HG02943 (cell line): ENCODE results near the gene ZBTB40.

ENCODE experiments used
- ATAC-seq: cut with Tn5 transposase; IDR thresholded peaks from one replicate; pipeline ENCODE4 v1.9.1; 2021; ENCODE audit warnings: mild to moderate bottlenecking, low read depth, moderate library complexity; ENCODE audit not compliant: unreplicated experiment

Gene ZBTB40

DNA sequence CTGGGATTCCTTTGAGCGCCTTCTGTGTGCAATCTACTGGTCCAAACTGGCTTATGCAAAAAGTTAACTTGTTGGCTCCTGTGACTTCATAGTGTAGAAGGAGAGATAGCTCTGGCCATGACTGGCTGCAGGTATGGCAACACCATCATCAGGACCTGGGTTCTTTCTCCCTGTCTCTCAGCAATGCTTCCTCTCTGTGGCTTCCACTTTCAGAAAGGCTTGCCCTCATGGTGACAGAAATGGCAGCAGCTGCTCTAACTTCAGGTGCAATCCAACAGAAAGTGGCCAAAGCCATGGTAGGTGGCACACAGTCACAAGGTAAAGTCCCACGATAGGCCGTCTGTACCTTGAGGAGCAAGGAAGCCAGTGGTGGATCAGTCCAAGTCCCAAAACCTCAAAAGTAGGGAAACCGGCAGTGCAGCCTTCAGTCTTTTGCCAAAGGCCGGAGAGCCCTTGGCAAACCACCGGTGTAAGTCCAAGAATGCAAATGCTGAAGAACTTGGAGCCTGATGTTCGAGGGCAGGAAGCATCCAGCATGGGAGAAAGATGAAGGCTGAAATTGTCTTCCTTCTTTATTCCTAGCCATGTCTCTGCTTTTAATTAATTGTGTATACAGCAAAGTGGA is 45.0 kb downstream of the ZBTB40 start:
- no peak for ATAC-seq

DNA sequence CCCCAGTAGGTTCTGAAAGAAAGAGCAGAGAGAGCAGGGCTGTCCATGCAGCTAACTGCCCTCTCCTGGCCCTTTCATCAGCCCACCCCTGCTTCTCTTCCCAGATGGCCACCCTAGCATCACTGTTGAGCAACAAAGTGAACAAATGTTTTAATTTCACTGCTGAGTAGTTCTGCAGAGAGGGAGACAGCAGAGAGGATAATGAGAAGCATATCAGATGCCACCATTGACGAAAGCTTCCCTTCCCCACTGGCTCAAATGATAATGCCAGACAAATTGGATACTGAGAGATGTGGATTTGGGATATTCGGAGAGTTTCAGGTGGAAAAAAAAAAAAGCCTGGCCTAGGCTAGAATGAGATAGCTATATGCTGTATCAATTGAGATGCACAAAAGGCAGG is 46.8 kb downstream of the ZBTB40 start:
- no peak for ATAC-seq

DNA sequence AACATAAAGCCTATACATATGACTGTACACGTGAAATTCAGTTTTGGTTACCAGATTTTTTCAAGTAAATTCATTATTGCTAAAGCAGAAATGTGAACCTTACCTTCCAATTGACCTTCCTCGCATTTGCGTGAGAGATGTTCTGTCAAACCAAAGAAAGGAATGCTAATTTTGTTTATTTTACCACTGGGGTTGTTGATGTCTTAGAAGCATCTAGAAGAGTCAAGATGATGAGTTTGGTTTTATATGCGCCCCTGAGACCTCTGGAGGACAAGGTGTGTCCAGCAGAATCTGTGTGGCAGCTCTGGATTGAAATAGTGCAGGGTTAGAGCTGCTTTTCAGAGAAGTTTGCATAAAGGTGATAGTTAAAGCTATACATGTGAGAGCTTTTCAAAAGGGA is 48.4 kb downstream of the ZBTB40 start:
- ATAC-seq = no peak

DNA sequence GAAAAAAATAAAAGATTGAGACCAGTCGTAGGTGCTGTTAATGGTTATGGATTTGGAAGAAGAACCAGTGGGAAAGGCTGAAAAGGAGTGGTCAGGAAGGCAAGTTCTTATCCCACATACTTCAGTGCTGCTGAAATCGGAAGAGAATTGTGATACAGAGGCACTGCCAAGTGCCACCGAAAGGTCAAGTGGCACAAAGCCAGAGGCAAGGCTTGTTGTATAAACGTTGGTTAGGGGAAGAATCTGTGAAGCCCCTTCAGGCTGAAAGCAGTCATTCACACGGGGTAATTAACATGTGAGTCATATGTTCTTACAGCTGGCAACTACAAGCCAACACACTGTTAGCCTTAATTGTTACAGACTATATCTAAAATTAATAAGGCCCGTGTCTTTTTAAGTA is 48.8 kb downstream of the ZBTB40 start:
- ATAC-seq = no peak

DNA sequence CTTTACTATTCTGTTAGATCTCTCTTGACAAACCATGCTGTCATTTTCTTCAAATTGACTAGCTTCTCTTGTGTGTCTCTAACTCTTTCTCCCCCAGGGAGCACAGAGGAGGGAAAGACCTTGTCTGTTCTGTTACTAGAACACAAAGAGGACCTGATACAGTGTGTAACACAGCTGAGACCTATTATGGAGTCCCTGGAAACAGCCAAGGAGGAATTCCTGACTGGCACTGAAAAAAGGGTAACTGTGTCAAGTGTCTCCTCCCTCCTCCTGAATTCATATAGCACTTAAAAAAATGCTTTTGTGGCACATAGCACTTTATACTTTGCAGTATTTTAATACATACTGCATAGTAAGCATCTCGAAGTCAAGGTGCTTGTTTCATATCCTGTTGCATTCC is 50.6 kb downstream of the ZBTB40 start:
- no peak for ATAC-seq

DNA sequence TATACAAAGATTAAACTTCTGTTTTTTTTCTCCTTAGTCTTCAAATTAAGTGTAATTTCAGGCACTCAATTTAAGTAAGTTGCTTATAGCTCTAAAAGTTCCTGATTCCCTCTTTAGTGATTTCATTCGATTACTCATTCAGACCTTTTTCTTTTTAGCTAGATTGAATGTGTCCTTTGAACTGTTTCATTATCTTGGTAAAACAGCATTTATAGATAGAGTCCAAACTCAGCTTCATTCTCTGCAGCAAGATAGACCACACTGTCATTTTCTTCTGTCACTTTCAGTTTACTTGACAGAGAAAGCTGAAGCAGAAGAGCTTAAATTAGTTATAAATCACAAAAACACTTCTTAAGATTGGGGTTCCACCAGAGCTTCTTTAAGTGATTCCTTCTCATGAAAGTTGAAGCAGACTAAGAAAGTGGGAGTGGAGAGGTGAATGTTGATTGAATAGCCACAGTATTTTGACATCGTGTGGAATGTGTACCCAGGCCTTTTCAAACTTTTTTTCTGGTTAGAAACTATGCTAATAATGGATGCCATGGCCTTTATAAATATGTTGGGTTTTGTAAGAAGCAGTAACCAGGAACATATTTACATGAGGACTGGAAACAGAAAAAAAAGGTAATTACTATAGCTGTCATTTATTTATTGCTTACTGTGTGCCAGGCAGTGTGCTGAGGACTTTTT is 52.2 kb downstream of the ZBTB40 start:
- ATAC-seq = no peak

DNA sequence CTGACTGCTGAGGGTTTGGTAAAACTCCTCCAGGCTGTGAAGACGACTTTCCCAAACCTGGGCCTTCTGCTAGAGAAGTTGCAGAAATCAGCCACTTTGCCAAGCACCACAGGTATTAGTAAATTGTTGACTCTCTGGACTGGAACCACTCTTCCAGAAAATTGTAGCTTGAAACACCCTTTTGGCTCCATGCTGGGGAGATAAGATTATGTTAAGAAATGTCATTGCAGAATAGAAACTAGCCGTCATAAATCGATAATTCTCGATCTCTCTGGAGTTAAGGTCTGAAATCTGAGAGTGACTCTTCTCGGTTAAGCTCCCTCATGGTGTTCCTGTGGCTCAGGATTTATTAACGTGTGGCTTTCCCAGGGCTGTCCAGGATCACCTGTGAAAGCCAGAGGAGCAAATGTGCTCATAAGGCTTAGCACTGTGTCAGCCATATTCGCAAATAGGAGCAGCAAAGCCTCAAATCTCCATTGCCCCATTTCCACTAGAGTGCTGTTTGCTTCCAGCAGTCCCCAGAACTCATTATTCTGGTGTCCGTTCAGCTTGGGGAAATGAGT is 54.6 kb downstream of the ZBTB40 start:
- no peak for ATAC-seq

DNA sequence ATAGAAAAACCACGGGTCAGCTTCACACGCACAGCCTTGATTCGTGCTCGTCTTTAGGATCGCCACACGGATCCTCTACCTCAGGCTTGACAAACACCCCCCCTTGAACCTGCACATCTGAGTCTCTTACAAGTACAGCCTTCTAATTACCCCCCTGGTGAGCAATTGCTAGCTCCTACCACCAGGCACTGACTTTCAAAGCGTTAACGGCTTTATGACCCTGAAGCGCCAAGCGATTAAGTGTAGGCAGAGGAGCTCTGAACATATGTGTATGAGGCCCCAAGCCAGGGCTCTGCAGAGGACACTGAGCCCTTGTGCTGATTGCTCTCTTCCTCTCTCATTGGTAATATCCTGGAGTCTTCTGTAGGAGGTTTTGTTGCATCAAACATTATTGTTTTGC is 55.9 kb downstream of the ZBTB40 start:
- ATAC-seq = no peak

DNA sequence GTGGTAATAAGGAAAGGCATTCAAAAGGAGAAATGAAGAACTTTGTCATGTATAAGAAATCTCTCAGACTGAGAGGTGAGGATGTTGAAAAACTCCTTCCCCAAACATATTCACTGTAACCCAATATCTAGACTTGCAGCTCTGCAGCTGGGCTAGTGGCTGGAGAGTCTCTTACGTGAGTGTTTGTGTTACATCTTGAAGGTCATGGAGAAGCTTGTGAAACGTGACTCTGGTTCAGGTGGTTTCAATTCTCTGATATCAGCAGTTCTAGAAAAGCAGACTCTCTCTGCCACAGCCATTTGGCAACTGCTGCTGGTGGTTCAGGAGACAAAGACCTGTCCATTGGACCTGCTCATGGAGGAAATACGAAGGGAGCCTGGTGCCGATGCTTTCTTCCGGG is 56.7 kb downstream of the ZBTB40 start:
- no peak for ATAC-seq

DNA sequence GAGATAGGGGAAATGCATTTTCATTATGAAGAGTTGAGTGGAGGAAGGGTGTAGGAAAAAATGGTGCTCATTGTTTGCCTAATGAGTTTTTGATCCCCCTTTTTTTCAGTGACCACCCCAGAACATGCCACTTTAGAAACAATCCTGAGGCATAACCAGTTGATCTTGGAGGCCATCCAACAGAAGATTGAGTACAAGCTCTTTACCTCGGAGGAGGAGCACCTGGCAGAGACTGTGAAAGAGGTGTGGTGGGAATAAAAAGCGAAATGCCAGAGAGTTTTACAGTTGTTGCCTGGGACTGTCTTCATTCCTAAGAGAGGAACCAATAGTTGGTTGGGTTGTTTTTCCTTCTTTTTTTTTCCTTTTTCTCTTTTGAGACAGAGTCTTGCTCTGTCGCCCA is 57.3 kb downstream of the ZBTB40 start:
- no peak for ATAC-seq

DNA sequence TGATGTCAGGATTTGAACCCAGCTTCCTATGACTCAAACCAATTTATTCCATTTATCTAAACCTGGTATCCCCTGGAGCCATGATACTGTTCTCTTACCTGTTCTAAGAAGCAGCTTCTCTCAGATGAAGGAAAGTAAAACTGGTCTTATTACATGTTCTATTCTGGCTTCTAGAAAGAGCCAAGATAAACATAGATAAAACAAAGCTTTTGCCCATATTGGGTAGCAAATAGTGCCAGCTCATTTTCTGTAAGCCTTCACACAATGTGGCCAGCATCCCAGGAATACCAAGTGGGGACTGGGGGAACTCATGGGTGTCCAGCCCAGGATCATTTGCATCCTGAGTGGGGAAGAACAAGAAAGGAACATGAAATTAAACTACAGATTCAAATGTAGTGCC is 58.2 kb downstream of the ZBTB40 start:
- ATAC-seq = no peak

DNA sequence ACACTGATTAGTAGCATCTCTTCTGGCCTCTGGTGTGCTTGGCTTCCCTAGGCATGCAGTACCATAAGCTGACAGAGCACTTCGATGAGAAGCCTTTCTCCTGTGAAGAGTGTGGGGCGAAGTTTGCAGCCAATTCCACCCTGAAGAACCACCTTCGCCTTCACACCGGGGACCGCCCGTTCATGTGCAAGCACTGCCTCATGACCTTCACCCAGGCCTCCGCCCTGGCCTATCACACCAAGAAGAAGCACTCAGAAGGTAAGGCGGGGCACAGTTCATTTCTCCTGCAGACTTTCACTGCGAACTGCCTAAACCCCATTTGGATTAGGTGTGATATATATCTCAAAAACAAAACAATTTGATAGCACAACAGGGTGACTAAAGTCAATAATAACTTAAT is 61.2 kb downstream of the ZBTB40 start:
- no peak for ATAC-seq

DNA sequence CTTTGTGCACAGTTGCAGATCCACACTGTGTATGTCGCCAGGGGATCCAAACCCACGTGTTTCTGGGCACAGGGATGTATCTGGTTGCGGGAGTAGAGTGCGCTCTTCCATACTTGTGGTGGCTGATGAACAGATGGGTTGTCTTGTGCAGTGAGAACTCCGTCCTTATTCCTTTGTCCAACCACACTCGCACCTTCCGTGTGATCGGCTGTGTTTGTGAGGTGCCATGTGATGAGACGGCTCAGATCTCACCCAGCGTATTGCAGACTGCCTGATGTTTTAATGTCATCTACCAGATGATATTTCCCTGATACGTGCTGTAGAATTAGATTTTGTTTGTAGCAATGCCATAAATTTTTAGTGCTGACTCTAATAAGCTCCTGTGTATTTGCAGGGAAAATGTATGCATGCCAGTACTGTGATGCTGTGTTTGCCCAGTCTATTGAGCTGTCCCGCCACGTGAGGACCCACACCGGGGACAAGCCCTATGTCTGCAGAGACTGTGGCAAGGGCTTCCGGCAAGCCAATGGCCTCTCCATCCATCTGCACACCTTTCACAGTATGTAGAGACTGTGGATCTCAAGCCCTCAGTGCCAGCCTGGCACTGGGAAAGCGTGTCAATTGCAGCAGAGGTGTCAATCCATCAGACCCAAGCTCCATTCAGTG is 65.4 kb downstream of the ZBTB40 start:
- no peak for ATAC-seq

DNA sequence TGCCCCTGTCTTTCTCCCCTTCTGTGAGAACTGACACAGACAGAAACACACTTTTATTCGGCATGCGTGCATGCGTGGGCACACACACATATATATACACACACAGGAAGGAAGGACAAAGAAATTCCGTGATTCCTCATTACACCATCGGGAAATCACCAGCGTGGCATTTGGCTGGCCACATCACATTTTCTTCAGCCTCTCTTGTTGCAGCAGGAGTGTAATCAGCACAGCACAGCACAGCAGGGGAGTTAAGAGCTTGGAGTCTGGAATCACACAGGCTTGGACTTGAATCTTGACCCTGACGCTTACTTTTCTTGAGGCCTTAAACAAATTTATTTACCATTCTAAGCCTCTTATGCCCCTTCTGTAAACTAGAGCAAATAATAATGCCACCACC is 66.3 kb downstream of the ZBTB40 start:
- ATAC-seq = no peak

DNA sequence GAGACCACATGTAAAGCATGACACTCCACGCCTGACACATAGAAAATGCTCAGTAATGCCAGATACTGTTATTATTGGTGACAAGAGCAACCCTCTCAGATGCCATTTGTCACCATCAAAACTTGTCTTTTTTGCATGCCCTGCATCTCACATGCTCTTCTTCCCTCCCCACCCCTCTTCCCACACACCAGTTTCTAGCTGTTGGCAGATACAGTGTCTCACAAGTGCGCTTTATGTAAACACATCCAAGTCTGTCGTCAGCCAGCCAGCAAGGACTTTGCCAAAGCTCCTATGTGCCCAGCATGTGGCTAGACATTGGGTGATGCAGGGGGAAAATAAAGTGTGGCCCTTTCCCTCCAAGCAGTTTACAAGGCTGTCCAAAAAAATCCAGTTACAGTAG is 66.7 kb downstream of the ZBTB40 start:
- no peak for ATAC-seq

DNA sequence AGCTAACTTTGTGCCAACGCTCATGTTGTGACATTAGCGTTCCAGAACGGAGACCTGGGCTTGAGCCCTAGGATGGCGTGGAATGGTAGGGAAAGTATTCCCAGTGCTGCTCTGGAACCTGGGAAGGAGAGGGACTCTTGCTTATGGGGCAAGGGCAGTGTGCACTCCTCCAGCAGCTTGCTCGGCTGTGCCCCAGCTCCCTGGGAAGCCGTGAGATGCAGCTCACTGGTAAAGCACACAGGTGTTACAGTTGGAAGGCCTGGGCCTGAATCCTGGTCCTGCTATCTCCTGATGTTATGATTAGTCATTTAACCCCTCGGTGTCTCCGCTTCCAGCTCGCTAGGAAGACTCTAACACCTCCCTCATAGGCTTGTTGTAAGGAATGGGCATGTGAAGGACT is 69.2 kb downstream of the ZBTB40 start:
- ATAC-seq = no peak

DNA sequence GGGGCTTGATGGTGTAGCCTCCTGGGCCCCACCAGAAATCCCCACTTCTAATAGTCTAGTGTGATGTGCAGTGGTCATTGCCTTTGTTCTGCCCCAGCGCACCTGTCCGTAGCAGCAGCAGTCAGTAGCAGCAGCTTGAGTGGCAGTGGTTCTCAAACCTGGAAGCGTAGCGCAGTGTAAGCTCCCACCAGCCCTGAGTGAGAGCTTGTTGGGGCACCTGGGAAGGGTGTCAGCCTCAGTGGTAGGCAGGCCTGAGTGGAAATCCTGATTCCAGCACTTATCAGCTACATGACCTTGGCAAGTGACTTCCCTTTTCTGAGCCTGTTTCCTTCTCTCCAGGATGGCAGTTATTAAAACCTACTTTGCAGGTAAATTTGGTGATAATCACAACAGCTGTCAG is 70.0 kb downstream of the ZBTB40 start:
- no peak for ATAC-seq

DNA sequence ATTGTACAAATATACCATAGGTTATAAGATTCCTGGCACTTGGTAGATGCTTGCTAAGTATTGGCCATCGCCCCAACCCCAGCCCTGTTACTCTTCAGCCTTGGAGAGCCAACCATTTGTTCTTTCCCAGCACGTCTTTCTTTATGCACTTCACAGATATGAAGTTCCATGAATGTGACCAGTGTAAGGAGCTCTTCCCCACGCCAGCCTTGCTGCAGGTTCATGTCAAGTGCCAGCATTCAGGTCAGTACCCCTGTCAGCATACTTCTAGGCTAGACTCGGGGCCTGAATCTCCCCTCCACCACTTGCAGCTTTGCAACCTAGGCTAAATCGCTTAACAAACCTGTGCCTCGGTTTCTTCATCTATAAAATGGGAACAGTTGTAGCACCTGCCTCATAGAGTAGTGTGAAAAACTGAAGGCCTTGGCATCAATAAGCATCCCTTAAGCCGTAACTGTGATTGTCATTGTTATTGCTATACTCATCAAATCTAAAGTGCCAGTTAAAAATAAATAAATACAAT is 70.6 kb downstream of the ZBTB40 start:
- ATAC-seq = no peak

DNA sequence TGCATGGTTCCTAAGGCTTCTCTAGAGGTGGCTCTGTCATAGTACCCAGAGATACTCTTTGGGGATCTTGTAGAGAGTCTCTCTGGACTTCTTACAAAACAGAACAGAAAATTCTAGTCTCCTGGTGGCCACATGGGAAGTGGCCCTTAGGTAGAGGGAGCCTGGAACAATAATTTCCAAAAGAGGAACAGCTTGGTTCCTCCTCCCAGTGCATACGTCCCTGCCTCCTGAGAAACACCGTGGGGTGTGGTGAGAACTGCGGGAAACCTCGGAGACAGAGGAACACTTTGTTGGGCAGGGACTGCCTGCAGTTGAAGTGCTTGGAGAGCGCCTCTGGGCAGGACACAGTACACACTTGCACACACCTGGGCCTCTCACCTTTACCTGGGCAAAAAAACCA is 72.8 kb downstream of the ZBTB40 start:
- ATAC-seq = no peak

DNA sequence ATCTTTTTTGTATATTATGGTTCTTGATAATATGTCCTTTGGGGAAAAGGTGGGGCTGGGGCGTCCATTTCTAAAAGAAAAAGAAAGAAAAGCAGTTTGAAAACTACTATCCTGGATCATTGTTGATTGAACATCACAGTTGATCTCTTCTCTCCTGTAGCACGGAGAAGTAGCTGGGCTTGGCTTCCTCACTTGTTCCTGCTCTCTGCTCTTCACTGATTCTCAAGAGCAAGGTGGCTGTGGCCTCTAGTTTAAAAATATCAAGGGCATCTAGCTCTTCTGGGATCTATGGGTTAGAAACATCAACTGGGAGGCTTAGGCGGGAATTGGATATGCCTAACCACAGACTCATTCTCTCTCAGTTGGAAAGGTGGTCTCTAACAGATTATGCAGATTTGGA is 73.6 kb downstream of the ZBTB40 start:
- no peak for ATAC-seq

DNA sequence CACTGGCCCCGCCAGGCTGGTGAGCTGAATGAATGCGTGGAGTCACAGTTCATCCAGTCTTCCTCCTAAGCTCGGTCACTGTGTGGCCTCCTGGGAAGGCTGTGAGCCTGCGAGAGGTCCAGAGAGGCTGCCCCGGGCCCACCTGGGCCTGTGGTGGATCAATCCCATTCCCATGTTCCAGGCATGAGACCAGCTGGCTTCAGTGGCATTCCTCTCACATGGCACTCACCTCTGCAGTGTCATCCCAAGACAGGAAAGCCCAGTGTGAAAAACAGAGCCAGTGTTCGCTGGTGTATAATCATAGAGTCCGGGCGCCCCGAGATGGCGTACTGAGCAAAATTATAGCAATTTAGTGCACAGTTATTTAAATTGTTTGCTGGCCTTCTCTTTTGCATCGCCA is 74.0 kb downstream of the ZBTB40 start:
- ATAC-seq = no peak

DNA sequence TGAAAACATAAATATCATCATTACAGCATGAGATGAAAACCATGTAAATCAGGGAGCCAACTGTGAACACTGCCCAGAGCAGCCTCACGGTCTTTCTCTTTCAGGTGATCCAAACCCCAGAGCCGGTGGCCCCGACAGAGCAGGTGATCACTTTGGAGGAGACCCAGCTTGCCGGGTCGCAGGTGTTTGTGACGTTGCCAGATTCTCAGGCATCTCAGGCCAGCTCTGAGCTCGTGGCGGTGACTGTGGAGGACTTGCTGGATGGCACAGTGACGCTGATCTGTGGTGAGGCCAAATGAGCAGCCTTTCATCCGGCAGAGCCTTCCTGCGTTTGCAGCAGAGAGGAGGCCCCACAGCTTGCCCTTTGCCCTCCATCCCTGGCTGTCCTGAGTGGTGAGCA is 74.4 kb downstream of the ZBTB40 start:
- no peak for ATAC-seq
